VCaP (cell line): Measurements from ENCODE around the gene SLC6A18.

Experiments used
- H3K27ac ChIP-seq: fragments of 450-650 bp; 2 replicates; pipeline ENCODE4 v1.5.1; 2017
- CTCF ChIP-seq: fragments of 450-650 bp; conservative IDR thresholded peaks from 2 replicates; pipeline ENCODE4 v1.5.1; 2017; ENCODE audit warnings: mild to moderate bottlenecking, moderate library complexity

Gene SLC6A18

GRCh38 chr5:1201327-1202025 is 23.7 kb upstream of the SLC6A18 start, which contains the start of gene SLC6A19:
SLC6A19 (plus strand) TSS chr5:1201595; CDS start chr5:1201651, 56 bp downstream.
- TF ChIP-seq CTCF, result no peak
- peak within 1 kb of the TSS; percentile 26; the same call in 1 of the 2 replicates for H3K27ac ChIP-seq

GRCh38 chr5:1202026-1202797 is 23.0 kb upstream of the SLC6A18 start:
- H3K27ac ChIP-seq, result no peak overlapping the region

GRCh38 chr5:1202798-1203185 is 22.4 kb upstream of the SLC6A18 start:
- no peak overlapping the region for H3K27ac ChIP-seq
- no peak for TF ChIP-seq CTCF

More at GRCh38 chr5:1202026-1202797, 23.0 kb upstream of the SLC6A18 start:
- TF ChIP-seq CTCF, result no peak

GRCh38 chr5:1203311-1203967 is 21.7 kb upstream of the SLC6A18 start:
- H3K27ac ChIP-seq, result no peak overlapping the region
- no peak for TF ChIP-seq CTCF

- H3K27ac ChIP-seq, result no peak overlapping the region
- TF ChIP-seq CTCF, result no peak
Measured at GRCh38 chr5:1203968-1204692, 21.1 kb upstream of the SLC6A18 start.

- no peak overlapping the region for H3K27ac ChIP-seq
- TF ChIP-seq CTCF, result peak; percentile 63
Measured at GRCh38 chr5:1204693-1205242, 20.4 kb upstream of the SLC6A18 start.
